ENCODE results near the gene CEP83.

The CEP83 gene

GRCh38 chr12:94285943-94286582 lies 173.6 kb downstream of the CEP83 start:
- TF ChIP-seq GABPA (IDR thresholded peaks at IDR 0.05; ENCODE audit: low read depth) (no peak), SPI1 (IDR thresholded peaks at IDR 0.05; ENCODE audit: borderline replicate concordance, low read depth) (no peak), CTCF (IDR thresholded peaks at IDR 0.05; ENCODE audit: insufficient read depth, low read length) (no peak), POLR2AphosphoS5 (IDR thresholded peaks at IDR 0.05; ENCODE audit: low read depth) (no peak), REST (IDR thresholded peaks at IDR 0.05; ENCODE audit: insufficient replicate concordance, low read depth) (no peak)
- DNase-seq (ENCODE audit: low read depth in 1 of 2, low spot score in 1 of 2) = no peak
- H3K27me3 ChIP-seq (ENCODE audit: insufficient read depth, poor library complexity, severe bottlenecking) = no peaks in the 10 kb centered on the region
- no peak overlapping the region for H3K27ac ChIP-seq (replicated peaks)
- H3K4me3 ChIP-seq (replicated peaks; ENCODE audit: insufficient read depth, low read length) = no peak overlapping the region

GRCh38 chr12:94284859-94285258 lies 174.8 kb downstream of the CEP83 start:
- no peak overlapping the region for H3K4me3 ChIP-seq (replicated peaks; ENCODE audit: insufficient read depth, low read length)
- H3K27ac ChIP-seq (replicated peaks) = no peak overlapping the region
- H3K27me3 ChIP-seq (ENCODE audit: insufficient read depth, poor library complexity, severe bottlenecking) = no peaks in the 10 kb centered on the region
- TF ChIP-seq GABPA (IDR thresholded peaks at IDR 0.05; ENCODE audit: low read depth) (no peak), REST (IDR thresholded peaks at IDR 0.05; ENCODE audit: insufficient replicate concordance, low read depth) (peak; percentile 50)
- DNase-seq (ENCODE audit: low read depth in 1 of 2, low spot score in 1 of 2) = no peak

GRCh38 chr12:94284046-94284445 lies 175.6 kb downstream of the CEP83 start:
- no peak overlapping the region for H3K4me3 ChIP-seq (replicated peaks; ENCODE audit: insufficient read depth, low read length)
- TF ChIP-seq CTCF (IDR thresholded peaks at IDR 0.05; ENCODE audit: insufficient read depth, low read length) (no peak), SPI1 (IDR thresholded peaks at IDR 0.05; ENCODE audit: borderline replicate concordance, low read depth) (no peak)
- H3K27me3 ChIP-seq (ENCODE audit: insufficient read depth, poor library complexity, severe bottlenecking) = no peaks in the 10 kb centered on the region
- no peak for DNase-seq (ENCODE audit: low read depth in 1 of 2, low spot score in 1 of 2)
- H3K27ac ChIP-seq (replicated peaks) = no peak overlapping the region

GRCh38 chr12:94282675-94283074 lies 177.0 kb downstream of the CEP83 start:
- DNase-seq (ENCODE audit: low read depth in 1 of 2, low spot score in 1 of 2) = peak in 1 of 2 experiments; percentile 59
- Histone ChIP-seq H3K4me3 (replicated peaks; ENCODE audit: insufficient read depth, low read length) (no peak overlapping the region), H3K27me3 (ENCODE audit: insufficient read depth, poor library complexity, severe bottlenecking) (no peaks in the 10 kb centered on the region), H3K27ac (replicated peaks) (0 out of 2 replicates have a peak overlapping the region, but pooled peaks have one; percentile 7)
- no peak for TF ChIP-seq REST (IDR thresholded peaks at IDR 0.05; ENCODE audit: insufficient replicate concordance, low read depth)
- TF ChIP-seq SPI1 (IDR thresholded peaks at IDR 0.05; ENCODE audit: borderline replicate concordance, low read depth) = no peak
- TF ChIP-seq POLR2AphosphoS5 (IDR thresholded peaks at IDR 0.05; ENCODE audit: low read depth) = no peak
- no peak for TF ChIP-seq GABPA (IDR thresholded peaks at IDR 0.05; ENCODE audit: low read depth)
- no peak for TF ChIP-seq CTCF (IDR thresholded peaks at IDR 0.05; ENCODE audit: insufficient read depth, low read length)
